Left ventricle myocardium inferior (tissue), 1 donor: Measurements from ENCODE around the gene IFIT2. TPM values are rescaled to one million over a fixed set of nuclear protein-coding genes. Genes with fewer than 3 reads are reported as not detected.

Source experiments
- DNase-seq: peaks from one replicate; pipeline ENCODE4 v3.0.0-alpha.2; 2020
- H3K27ac ChIP-seq: fragments of 200-600 bp; replicated peaks from 2 replicates; pipeline ENCODE4 v1.8.0; 2021
- H3K27me3 ChIP-seq: fragments of 200-600 bp; 2 replicates; pipeline ENCODE4 v1.8.0; 2021; ENCODE audit warnings: low read depth
- H3K36me3 ChIP-seq: fragments of 200-600 bp; 2 replicates; pipeline ENCODE4 v1.8.0; 2021
- H3K4me1 ChIP-seq: fragments of 200-600 bp; 2 replicates; pipeline ENCODE4 v1.8.0; 2021
- H3K4me3 ChIP-seq: fragments of 200-600 bp; 2 replicates; pipeline ENCODE4 v1.8.0; 2021; ENCODE audit warnings: mild to moderate bottlenecking, moderate library complexity
- H3K9me3 ChIP-seq: fragments of 200-600 bp; replicated peaks from 2 replicates; pipeline ENCODE4 v1.8.0; 2021
- CTCF ChIP-seq: fragments of 200-600 bp; IDR thresholded peaks from 2 replicates; pipeline ENCODE4 v1.8.0; 2021; ENCODE audit warnings: antibody characterized with exemption, mild to moderate bottlenecking, borderline replicate concordance
- intact Hi-C: fragments of 100-400 bp; cut with micrococcal nuclease; formaldehyde crosslinking; loops from one replicate; pipeline ENCODE4 v1.11.0; 2022
- total RNA-seq: library from RNA; stranded (reverse); fragmentation: NEBNext Ultra II Directional; extraction: Animal tissue kit (Norgen Biotek cat#: 25700); gene quantifications from one replicate; pipeline ENCODE4 v1.2.1, GENCODE V29; 2021
- donor health status: DM: no; HTN: yes; CAD: no; lungs with severe emphysema.

Gene IFIT2
- total RNA-seq, 1 donor from 2014 or later: 4.5 TPM

- H3K4me3 ChIP-seq: no peak overlapping the region
- TF ChIP-seq CTCF: no peak
- no peaks in the 10 kb centered on the region for H3K27me3 ChIP-seq
- H3K36me3 ChIP-seq: no peaks in the 10 kb centered on the region
- intact Hi-C loops: no loop called here
- peak overlapping the region; percentile 5 for H3K27ac ChIP-seq
- H3K9me3 ChIP-seq: no peaks in the 10 kb centered on the region
- peaks cover 31% of the 10 kb centered on the region for H3K4me1 ChIP-seq
- DNase-seq: no peak
Observed at GRCh38 chr10:89263531-89263930, 38.3 kb upstream of the IFIT2 start.

- no peak for TF ChIP-seq CTCF
- Histone ChIP-seq H3K4me3 (no peak overlapping the region), H3K27ac (peak overlapping the region; percentile 18), H3K27me3 (no peaks in the 10 kb centered on the region), H3K9me3 (no peaks in the 10 kb centered on the region), H3K4me1 (peaks cover 37% of the 10 kb centered on the region), H3K36me3 (no peaks in the 10 kb centered on the region)
- DNase-seq: no peak
- intact Hi-C loops: no loop called here
Observed at GRCh38 chr10:89266721-89267453, 35.0 kb upstream of the IFIT2 start.

DNA sequence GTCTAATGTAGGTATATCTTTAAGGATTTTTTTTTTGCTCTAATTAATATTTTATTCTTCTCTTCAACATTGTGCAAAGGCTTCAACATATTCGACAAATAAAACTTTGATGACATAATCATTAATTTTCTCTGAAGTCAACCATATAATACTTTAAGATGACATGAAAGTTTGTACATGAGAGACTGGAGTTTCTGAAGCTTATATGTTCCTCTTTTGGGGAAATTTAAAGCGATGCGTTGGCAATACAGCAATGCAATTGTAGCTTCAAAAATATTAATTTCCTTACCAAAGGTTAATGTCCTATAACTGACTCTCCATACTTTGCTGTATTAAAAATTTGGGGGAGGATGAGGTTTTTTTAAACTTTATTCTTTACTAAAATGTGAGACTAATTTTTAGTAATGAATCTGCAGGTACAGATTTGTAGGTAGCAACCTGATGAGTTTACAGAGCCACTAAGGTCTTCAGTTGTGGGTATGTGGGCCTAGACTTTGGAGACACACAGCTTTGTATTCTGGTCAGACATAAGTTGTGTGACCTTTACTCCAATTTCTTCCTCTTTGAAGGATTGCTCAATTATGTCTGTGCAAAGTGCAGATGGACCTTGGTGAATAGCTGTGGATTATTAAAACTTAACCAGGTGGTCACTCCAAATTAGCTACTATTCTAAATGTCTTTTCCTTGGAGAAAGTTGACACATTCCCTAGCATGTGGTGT is 32.3 kb upstream of the IFIT2 start:
- Histone ChIP-seq H3K4me1 (peaks cover 20% of the 10 kb centered on the region), H3K9me3 (no peaks in the 10 kb centered on the region), H3K4me3 (no peak overlapping the region), H3K27me3 (no peaks in the 10 kb centered on the region), H3K36me3 (no peaks in the 10 kb centered on the region), H3K27ac (no peak overlapping the region)
- no peak for DNase-seq
- no peak for TF ChIP-seq CTCF
- intact Hi-C loops: no loop called here

DNA sequence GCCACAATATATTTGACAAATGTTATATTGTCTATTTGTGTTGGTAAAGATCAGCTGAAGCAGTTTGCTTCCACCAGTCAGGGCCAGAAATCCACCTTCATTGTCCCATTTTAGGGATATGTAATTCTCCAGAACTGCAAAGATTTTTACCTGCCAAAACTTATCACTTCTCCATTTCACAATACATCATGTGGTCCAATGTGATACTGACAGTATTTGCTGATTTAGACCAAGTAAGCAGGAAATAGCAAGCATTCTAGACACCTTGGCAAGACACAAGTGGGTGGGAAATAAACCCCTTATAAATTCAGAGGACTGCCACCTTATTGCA is 31.7 kb upstream of the IFIT2 start:
- TF ChIP-seq CTCF: no peak
- intact Hi-C loops: no loop called here
- DNase-seq: no peak

DNA sequence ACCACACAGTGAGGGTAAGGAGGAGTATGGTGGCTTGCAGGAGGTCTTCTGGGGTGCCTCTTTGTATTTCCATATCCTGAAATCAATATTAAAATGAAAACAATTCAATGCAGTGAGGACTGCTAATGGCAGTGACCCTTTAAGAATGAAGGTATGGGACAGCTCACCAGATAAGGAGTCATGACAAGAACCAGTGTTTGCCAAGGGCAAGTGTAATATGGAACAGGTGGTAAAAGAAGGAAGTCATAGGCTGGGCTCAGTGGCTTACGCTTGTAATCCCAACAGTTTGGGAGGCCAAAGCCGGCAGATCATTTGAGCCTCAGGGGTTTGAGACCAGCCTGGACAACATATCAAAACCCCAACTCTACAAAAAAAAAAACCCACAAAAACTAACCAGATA is 30.3 kb upstream of the IFIT2 start:
- TF ChIP-seq CTCF: no peak
- no peak for DNase-seq
- H3K27ac ChIP-seq: no peak overlapping the region
- no peaks in the 10 kb centered on the region for H3K36me3 ChIP-seq
- H3K9me3 ChIP-seq: no peaks in the 10 kb centered on the region
- no peak overlapping the region for H3K4me3 ChIP-seq
- H3K27me3 ChIP-seq: no peaks in the 10 kb centered on the region
- H3K4me1 ChIP-seq: peaks cover 20% of the 10 kb centered on the region
- intact Hi-C loops: no loop called here

More for the DNA sequence above, 31.7 kb upstream of the IFIT2 start:
- Histone ChIP-seq H3K27ac (no peak overlapping the region), H3K4me3 (no peak overlapping the region), H3K36me3 (no peaks in the 10 kb centered on the region), H3K9me3 (no peaks in the 10 kb centered on the region), H3K4me1 (peaks cover 20% of the 10 kb centered on the region), H3K27me3 (no peaks in the 10 kb centered on the region)
